Measurements from ENCODE around the gene LAMP5.

Gene LAMP5

GRCh38 chr20:9514461-9515213, at the start of gene LAMP5:
TSS of gene LAMP5 (plus strand) at chr20:9514590. CDS start at chr20:9514853, 263 bp downstream.
- peak in 4 of 14 donors; percentile 15 to 46 (median 26) for DNase-seq

- DNase-seq: no peak
Observed at GRCh38 chr20:9467995-9468394, 46.4 kb upstream of the LAMP5 start.

GRCh38 chr20:9474835-9475415, 39.5 kb upstream of the LAMP5 start:
- DNase-seq: no peak

- no peak for DNase-seq
Observed at GRCh38 chr20:9475456-9475855, 38.9 kb upstream of the LAMP5 start.

- no peak for DNase-seq
Observed at GRCh38 chr20:9476174-9476573, 38.2 kb upstream of the LAMP5 start.

GRCh38 chr20:9476637-9477036, 37.8 kb upstream of the LAMP5 start:
- DNase-seq: no peak

GRCh38 chr20:9478771-9479170, 35.6 kb upstream of the LAMP5 start:
- no peak for DNase-seq

GRCh38 chr20:9480066-9480465, 34.3 kb upstream of the LAMP5 start:
- no peak for DNase-seq

- DNase-seq: no peak
Observed at GRCh38 chr20:9482180-9482579, 32.2 kb upstream of the LAMP5 start.

- DNase-seq: no peak
Observed at GRCh38 chr20:9483131-9483530, 31.3 kb upstream of the LAMP5 start.

GRCh38 chr20:9485614-9486340, 28.6 kb upstream of the LAMP5 start:
- DNase-seq: no peak

GRCh38 chr20:9487231-9487630, 27.2 kb upstream of the LAMP5 start:
- no peak for DNase-seq

GRCh38 chr20:9488063-9488462, 26.3 kb upstream of the LAMP5 start:
- peak in 3 of 14 donors; percentile 17 to 32 (median 17) for DNase-seq

GRCh38 chr20:9490161-9490560, 24.2 kb upstream of the LAMP5 start:
- no peak for DNase-seq

- DNase-seq: no peak
Observed at GRCh38 chr20:9490631-9491030, 23.8 kb upstream of the LAMP5 start.

GRCh38 chr20:9491324-9491723, 23.1 kb upstream of the LAMP5 start:
- DNase-seq: no peak

- no peak for DNase-seq
Observed at GRCh38 chr20:9492067-9492466, 22.3 kb upstream of the LAMP5 start.

GRCh38 chr20:9493803-9494202, 20.6 kb upstream of the LAMP5 start:
- no peak for DNase-seq

- no peak for DNase-seq
Observed at GRCh38 chr20:9495701-9496100, 18.7 kb upstream of the LAMP5 start.

- DNase-seq: no peak
Observed at GRCh38 chr20:9496155-9496554, 18.2 kb upstream of the LAMP5 start.

- no peak for DNase-seq
Observed at GRCh38 chr20:9498322-9498721, 16.1 kb upstream of the LAMP5 start.

- no peak for DNase-seq
Observed at GRCh38 chr20:9499126-9499899, 15.1 kb upstream of the LAMP5 start.

GRCh38 chr20:9500121-9500520, 14.3 kb upstream of the LAMP5 start:
- no peak for DNase-seq

All from C1 segment of cervical spinal cord (tissue), 14 donors.